ENCODE results near the gene C19orf67. TPM values are rescaled to one million over a fixed set of nuclear protein-coding genes. Genes with fewer than 3 reads are reported as not detected.

C19orf67 gene
- total RNA-seq, 1 experiment from 2014 or later = not detected

DNA sequence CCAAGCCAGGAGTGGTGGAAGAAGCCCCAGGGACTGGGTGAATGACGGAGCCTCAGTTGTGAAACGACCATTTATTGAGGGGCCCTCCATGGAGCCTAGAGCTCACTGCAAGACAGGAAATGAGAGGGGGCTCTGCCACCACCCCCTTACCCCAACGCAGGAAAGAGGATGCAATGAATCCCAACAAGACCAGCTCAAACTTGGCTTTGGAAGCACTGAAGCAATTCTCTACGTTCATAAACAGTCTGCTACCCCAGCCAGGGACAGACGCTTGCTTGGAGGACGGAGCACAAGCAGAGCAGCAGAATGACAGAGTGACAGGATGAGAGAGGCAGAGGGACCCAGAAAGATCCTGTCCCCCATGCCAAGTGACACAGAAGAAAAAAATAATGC is 30.9 kb upstream of the C19orf67 start:
- Histone ChIP-seq H2AFZ (ENCODE audit: low read depth, low read length, poor library complexity, severe bottlenecking) (no peak overlapping the region), H3K79me2 (ENCODE audit: insufficient read depth, low read length) (peaks cover 27% of the 10 kb centered on the region), H4K20me1 (ENCODE audit: insufficient read depth) (no peaks in the 10 kb centered on the region), H3K9me2 (ENCODE audit: insufficient read depth) (no peaks in the 10 kb centered on the region), H3K36me3 (ENCODE audit: control insufficient read depth in 1 of 2, insufficient read depth in 2 of 2, low read length in 2 of 2) (peaks cover 2 to 5% of the 10 kb centered on the region in 2 experiments; a peak in 1 of 4 replicates), H3K4me2 (ENCODE audit: low read length) (peak overlapping the region; percentile 93), H3K27me3 (ENCODE audit: insufficient read depth, low read length) (no peaks in the 10 kb centered on the region), H3K9ac (ENCODE audit: low read length) (peak overlapping the region; percentile 69), H3K4me3 (replicated peaks in 1 of 2; ENCODE audit: low read depth in 1 of 2, low read length in 2 of 2) (peak overlapping the region; percentile 72 to 84), H3K4me1 (ENCODE audit: control insufficient read depth in 1 of 2, insufficient read depth in 2 of 2, low read length in 2 of 2) (peaks cover 36 to 47% of the 10 kb centered on the region in 2 experiments), H3K27ac (ENCODE audit: low read depth, low read length) (no peak overlapping the region; the same call in 1 of the 2 replicates), H3K9me3 (ENCODE audit: control insufficient read depth in 1 of 2, insufficient read depth in 1 of 2, low read depth in 1 of 2, low read length in 2 of 2) (no peaks in the 10 kb centered on the region)
- no TSS peak for BruUV-seq (replicated peaks)
- ChIA-PET POLR2A (no interaction called here), RAD21 (ENCODE audit: low non-redundant PET in 1 of 2, low total read pairs in 2 of 2, uncharacterized antibody in 2 of 2, unreplicated experiment in 2 of 2) (no interaction called here), CTCF (interaction anchor here (0.7 to 3.2 kb wide), 3 partner anchors 21 to 237 kb away, joined by 3 to 18 read pairs (median 5); partner anchors contain the start of gene ASF1B)
- DNase-seq (ENCODE audit: low read depth, low spot score) = no peak
- intact Hi-C loops (cut with micrococcal nuclease) = no loop called here
- no peak for ATAC-seq
- TF ChIP-seq, protein P1, sequence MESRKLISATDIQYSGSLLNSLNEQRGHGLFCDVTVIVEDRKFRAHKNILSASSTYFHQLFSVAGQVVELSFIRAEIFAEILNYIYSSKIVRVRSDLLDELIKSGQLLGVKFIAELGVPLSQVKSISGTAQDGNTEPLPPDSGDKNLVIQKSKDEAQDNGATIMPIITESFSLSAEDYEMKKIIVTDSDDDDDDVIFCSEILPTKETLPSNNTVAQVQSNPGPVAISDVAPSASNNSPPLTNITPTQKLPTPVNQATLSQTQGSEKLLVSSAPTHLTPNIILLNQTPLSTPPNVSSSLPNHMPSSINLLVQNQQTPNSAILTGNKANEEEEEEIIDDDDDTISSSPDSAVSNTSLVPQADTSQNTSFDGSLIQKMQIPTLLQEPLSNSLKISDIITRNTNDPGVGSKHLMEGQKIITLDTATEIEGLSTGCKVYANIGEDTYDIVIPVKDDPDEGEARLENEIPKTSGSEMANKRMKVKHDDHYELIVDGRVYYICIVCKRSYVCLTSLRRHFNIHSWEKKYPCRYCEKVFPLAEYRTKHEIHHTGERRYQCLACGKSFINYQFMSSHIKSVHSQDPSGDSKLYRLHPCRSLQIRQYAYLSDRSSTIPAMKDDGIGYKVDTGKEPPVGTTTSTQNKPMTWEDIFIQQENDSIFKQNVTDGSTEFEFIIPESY (IDR thresholded peaks at IDR 0.05; ENCODE audit: extremely low read depth, insufficient replicate concordance, low read length) = no peak
- no peak for TF ChIP-seq CBX3 (IDR thresholded peaks at IDR 0.05; ENCODE audit: low read depth)
- no peak for TF ChIP-seq POLR2A (IDR thresholded peaks at IDR 0.05; ENCODE audit: borderline replicate concordance, extremely low read depth, insufficient read depth, insufficient read length)

DNA sequence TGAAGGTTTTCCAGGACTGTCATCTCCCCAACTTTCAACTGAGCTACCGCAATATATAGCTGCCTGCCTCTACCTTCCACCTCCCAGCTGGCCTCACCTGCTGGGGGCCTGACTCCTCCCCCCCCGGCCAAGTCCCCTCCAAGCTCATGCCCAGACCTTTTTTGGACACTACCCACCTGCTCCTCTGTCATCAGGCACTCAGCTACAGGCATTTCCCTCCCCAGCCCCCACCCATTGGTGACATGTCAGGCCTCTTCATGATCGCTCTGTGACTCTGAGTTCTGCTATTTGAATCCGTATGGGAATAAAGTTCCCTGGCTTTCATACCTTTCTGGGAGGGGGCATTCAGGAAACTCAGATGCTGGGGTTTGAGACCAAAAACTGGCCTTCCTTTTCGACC is 30.2 kb upstream of the C19orf67 start:
- POLR2A ChIA-PET = interaction anchor here (1.1 kb wide), 1 partner anchor 21 kb away, joined by 4 read pairs; the partner anchor contains the start of gene ASF1B
- Histone ChIP-seq H3K36me3 (ENCODE audit: control insufficient read depth in 1 of 2, insufficient read depth in 2 of 2, low read length in 2 of 2) (no peaks in the 10 kb centered on the region; a peak in 2 of 4 replicates), H3K4me2 (ENCODE audit: low read length) (peak overlapping the region; percentile 93), H2AFZ (ENCODE audit: low read depth, low read length, poor library complexity, severe bottlenecking) (no peak overlapping the region), H3K9me3 (ENCODE audit: control insufficient read depth in 1 of 2, insufficient read depth in 1 of 2, low read depth in 1 of 2, low read length in 2 of 2) (no peaks in the 10 kb centered on the region), H4K20me1 (ENCODE audit: insufficient read depth) (no peaks in the 10 kb centered on the region), H3K4me3 (replicated peaks in 1 of 2; ENCODE audit: low read depth in 1 of 2, low read length in 2 of 2) (no peak overlapping the region), H3K27ac (ENCODE audit: low read depth, low read length) (no peak overlapping the region), H3K9me2 (ENCODE audit: insufficient read depth) (no peaks in the 10 kb centered on the region), H3K79me2 (ENCODE audit: insufficient read depth, low read length) (peaks cover 27% of the 10 kb centered on the region), H3K4me1 (ENCODE audit: control insufficient read depth in 1 of 2, insufficient read depth in 2 of 2, low read length in 2 of 2) (peaks cover 36 to 47% of the 10 kb centered on the region in 2 experiments), H3K9ac (ENCODE audit: low read length) (no peak overlapping the region), H3K27me3 (ENCODE audit: insufficient read depth, low read length) (no peaks in the 10 kb centered on the region)
- intact Hi-C loops (cut with micrococcal nuclease) = no loop called here
- no TSS peak for BruUV-seq (replicated peaks)
- ATAC-seq (no peak), DNase-seq (ENCODE audit: low read depth, low spot score) (no peak)
- CTCF ChIA-PET = interaction anchor here (0.7 to 3.2 kb wide), 6 partner anchors 22 to 236 kb away, joined by 3 to 18 read pairs (median 4); partner anchors contain the start of gene ASF1B
- RAD21 ChIA-PET (ENCODE audit: low non-redundant PET in 1 of 2, low total read pairs in 2 of 2, uncharacterized antibody in 2 of 2, unreplicated experiment in 2 of 2) = interaction anchor here in 1 of 2 experiments (0.6 kb wide), 1 partner anchor 243 kb away, joined by 3 read pairs; no protein-coding TSS in a partner anchor
- TF ChIP-seq SIN3A (IDR thresholded peaks at IDR 0.05; ENCODE audit: low read depth) (no peak), EZH2 (IDR thresholded peaks at IDR 0.05) (no peak), SP1 (IDR thresholded peaks at IDR 0.05; ENCODE audit: low read depth) (no peak), EZH2phosphoT487 (IDR thresholded peaks at IDR 0.05; ENCODE audit: borderline replicate concordance) (no peak), FOSL1 (IDR thresholded peaks at IDR 0.05; ENCODE audit: low read depth) (no peak), ZFX (IDR thresholded peaks at IDR 0.05) (no peak), CEBPB (IDR thresholded peaks at IDR 0.05; ENCODE audit: low read depth) (no peak)
- TF ChIP-seq, protein P2, sequence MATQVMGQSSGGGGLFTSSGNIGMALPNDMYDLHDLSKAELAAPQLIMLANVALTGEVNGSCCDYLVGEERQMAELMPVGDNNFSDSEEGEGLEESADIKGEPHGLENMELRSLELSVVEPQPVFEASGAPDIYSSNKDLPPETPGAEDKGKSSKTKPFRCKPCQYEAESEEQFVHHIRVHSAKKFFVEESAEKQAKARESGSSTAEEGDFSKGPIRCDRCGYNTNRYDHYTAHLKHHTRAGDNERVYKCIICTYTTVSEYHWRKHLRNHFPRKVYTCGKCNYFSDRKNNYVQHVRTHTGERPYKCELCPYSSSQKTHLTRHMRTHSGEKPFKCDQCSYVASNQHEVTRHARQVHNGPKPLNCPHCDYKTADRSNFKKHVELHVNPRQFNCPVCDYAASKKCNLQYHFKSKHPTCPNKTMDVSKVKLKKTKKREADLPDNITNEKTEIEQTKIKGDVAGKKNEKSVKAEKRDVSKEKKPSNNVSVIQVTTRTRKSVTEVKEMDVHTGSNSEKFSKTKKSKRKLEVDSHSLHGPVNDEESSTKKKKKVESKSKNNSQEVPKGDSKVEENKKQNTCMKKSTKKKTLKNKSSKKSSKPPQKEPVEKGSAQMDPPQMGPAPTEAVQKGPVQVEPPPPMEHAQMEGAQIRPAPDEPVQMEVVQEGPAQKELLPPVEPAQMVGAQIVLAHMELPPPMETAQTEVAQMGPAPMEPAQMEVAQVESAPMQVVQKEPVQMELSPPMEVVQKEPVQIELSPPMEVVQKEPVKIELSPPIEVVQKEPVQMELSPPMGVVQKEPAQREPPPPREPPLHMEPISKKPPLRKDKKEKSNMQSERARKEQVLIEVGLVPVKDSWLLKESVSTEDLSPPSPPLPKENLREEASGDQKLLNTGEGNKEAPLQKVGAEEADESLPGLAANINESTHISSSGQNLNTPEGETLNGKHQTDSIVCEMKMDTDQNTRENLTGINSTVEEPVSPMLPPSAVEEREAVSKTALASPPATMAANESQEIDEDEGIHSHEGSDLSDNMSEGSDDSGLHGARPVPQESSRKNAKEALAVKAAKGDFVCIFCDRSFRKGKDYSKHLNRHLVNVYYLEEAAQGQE (IDR thresholded peaks at IDR 0.05; ENCODE audit: low read depth) = no peak
- TF ChIP-seq, protein P3, sequence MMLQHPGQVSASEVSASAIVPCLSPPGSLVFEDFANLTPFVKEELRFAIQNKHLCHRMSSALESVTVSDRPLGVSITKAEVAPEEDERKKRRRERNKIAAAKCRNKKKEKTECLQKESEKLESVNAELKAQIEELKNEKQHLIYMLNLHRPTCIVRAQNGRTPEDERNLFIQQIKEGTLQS (IDR thresholded peaks at IDR 0.05) = no peak
- TF ChIP-seq, protein P4, sequence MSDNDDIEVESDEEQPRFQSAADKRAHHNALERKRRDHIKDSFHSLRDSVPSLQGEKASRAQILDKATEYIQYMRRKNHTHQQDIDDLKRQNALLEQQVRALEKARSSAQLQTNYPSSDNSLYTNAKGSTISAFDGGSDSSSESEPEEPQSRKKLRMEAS (IDR thresholded peaks at IDR 0.05) = no peak
